ENCODE data around the gene ABCG5.

Gene ABCG5

GRCh38 chr2:43826305-43827250 is 12.1 kb downstream of the ABCG5 start:
- no peaks in the 10 kb centered on the region for H3K36me3 Mint-ChIP-seq (ENCODE audit: low read depth)
- no peak overlapping the region for H3K4me3 Mint-ChIP-seq
- H3K27ac Mint-ChIP-seq = no peak overlapping the region
- no peaks in the 10 kb centered on the region for H3K9me3 Mint-ChIP-seq
- H3K27me3 Mint-ChIP-seq (ENCODE audit: low read depth) = peaks cover 5% of the 10 kb centered on the region
- no peak for TF ChIP-seq CTCF (IDR thresholded peaks at IDR 0.05; ENCODE audit: unreplicated experiment in 3 of 3)
- no peaks in the 10 kb centered on the region for H3K4me1 Mint-ChIP-seq

DNA sequence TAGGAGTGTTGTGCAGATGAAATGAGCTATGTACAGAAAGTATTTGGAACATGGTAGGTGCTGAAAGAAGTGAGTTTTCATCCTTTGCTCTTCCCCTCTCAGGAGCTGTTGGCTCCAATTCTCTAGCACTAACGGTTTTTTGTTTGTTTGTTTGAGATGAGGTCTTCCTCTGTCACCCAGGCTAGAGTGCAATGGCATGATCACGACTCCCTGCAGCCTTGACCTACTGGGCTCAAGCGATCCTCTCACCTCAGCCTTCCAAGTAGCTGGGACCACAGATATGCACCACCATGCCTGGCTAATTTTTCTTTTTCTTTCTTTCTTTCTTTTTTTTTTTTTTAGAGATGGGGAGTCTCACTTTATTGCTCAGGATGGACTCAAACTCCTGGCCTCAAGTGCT is 12.8 kb downstream of the ABCG5 start:
- Mint-ChIP-seq H3K36me3 (ENCODE audit: low read depth) (no peaks in the 10 kb centered on the region), H3K27me3 (ENCODE audit: low read depth) (peaks cover 5% of the 10 kb centered on the region), H3K27ac (no peak overlapping the region), H3K9me3 (no peaks in the 10 kb centered on the region), H3K4me3 (no peak overlapping the region), H3K4me1 (no peaks in the 10 kb centered on the region)
- no peak for TF ChIP-seq CTCF (IDR thresholded peaks at IDR 0.05; ENCODE audit: unreplicated experiment in 3 of 3)

- TF ChIP-seq CTCF (IDR thresholded peaks at IDR 0.05; ENCODE audit: unreplicated experiment in 3 of 3) = no peak
- Mint-ChIP-seq H3K27me3 (ENCODE audit: low read depth) (peaks cover 10% of the 10 kb centered on the region), H3K27ac (no peak overlapping the region), H3K36me3 (ENCODE audit: low read depth) (no peaks in the 10 kb centered on the region), H3K4me1 (no peaks in the 10 kb centered on the region), H3K4me3 (no peak overlapping the region), H3K9me3 (no peaks in the 10 kb centered on the region)
These were observed 13.6 kb downstream of the ABCG5 start for GRCh38 chr2:43824951-43825493.

DNA sequence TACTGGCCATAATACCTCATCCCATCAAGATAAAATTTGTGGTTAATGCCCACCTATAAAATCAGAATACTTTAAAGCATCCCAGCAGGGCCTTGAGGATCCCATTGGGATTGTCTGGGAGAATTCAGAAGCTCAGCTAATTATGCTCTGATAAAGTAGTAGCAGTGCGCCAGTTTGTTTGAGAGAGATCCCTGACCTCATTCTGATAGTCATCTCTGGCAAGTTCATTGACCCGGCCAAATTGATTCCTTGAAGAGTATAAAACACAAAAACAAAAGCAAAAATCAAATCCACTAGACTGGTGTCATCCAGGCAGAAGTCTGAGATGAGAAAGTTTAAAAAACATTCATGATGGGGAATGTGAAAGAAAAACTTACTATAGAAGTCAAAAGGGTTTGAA is 14.1 kb downstream of the ABCG5 start:
- Mint-ChIP-seq H3K27me3 (ENCODE audit: low read depth) (peaks cover 8% of the 10 kb centered on the region), H3K9me3 (no peaks in the 10 kb centered on the region), H3K27ac (no peak overlapping the region), H3K4me3 (no peak overlapping the region), H3K36me3 (ENCODE audit: low read depth) (no peaks in the 10 kb centered on the region), H3K4me1 (no peaks in the 10 kb centered on the region)
- TF ChIP-seq CTCF (IDR thresholded peaks at IDR 0.05; ENCODE audit: unreplicated experiment in 3 of 3) = no peak

DNA sequence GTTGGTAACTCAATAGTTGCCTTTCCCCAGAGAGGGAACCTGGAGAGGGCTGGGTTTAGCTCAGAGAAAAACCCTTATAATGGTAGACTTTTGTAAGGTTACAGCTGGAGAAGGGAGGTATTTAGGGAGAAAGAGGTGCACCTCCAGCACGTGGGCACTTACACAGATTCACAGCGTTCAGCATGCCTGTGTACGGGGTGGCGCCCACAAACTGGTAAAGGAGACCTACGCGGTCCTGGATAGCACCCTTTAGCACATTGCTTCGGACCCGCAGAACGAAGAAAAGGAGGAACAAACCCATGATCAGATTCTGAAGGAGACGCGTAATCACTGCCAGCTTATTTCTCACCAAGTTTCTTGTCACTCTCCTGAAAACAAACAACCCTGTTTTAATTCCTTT is 14.9 kb downstream of the ABCG5 start:
- Mint-ChIP-seq H3K27me3 (ENCODE audit: low read depth) (peaks cover 5% of the 10 kb centered on the region), H3K27ac (no peak overlapping the region), H3K36me3 (ENCODE audit: low read depth) (no peaks in the 10 kb centered on the region), H3K4me3 (no peak overlapping the region), H3K9me3 (no peaks in the 10 kb centered on the region), H3K4me1 (no peaks in the 10 kb centered on the region)
- TF ChIP-seq CTCF (IDR thresholded peaks at IDR 0.05; ENCODE audit: unreplicated experiment in 3 of 3) = no peak

Measured in nephron (organoid).